Melanocyte of skin (primary cell): ENCODE measurements around the gene CEACAM6. TPM values are rescaled to one million over a fixed set of nuclear protein-coding genes. Genes with fewer than 3 reads are reported as not detected.

Experiments used
- total RNA-seq, 2 donors: library from RNA; depleted of rRNA; stranded (reverse); fragments of >200 nt; gene quantifications; 2 replicates each; pipeline ENCODE4 v1.2.3, GENCODE V29; 2012

CEACAM6 gene
- not detected for total RNA-seq

GRCh38 chr19:41755328-41755913 is at the start of gene CEACAM6:
Gene CEACAM6, plus strand, starts transcription at chr19:41755530. Its CDS starts 109 bp downstream, at chr19:41755639.

GRCh38 chr19:41708481-41708880 is 46.8 kb upstream of the CEACAM6 start, which contains the start of gene CEACAM5:
Gene CEACAM5, plus strand, starts transcription at chr19:41708626. Its CDS starts 106 bp downstream, at chr19:41708732.

GRCh38 chr19:41796362-41796761 is 41.0 kb downstream of the CEACAM6 start, which contains the start of gene CEACAM3:
Gene CEACAM3, plus strand, starts transcription at chr19:41796587. Its CDS starts 91 bp downstream, at chr19:41796678.

Other genes with a start within 250 kb of the CEACAM6 start
- gene CEACAM21, start 179.4 kb upstream of the CEACAM6 start, total RNA-seq: not detected
- not detected for gene CEACAM4, start 128.5 kb upstream of the CEACAM6 start, total RNA-seq
- gene CEACAM7, start 67.3 kb upstream of the CEACAM6 start, total RNA-seq: not detected
- gene CEACAM5, start 46.9 kb upstream of the CEACAM6 start, total RNA-seq: not detected
- gene CEACAM3, start 41.1 kb downstream of the CEACAM6 start, total RNA-seq: not detected
- not detected for gene LYPD4, start 89.2 kb downstream of the CEACAM6 start, total RNA-seq
- gene DMRTC2, start 89.5 kb downstream of the CEACAM6 start, total RNA-seq: not detected
- 100 to 1,000 TPM; 439 to 701 TPM for gene RPS19, start 104.7 kb downstream of the CEACAM6 start, total RNA-seq
- under 1 TPM in 1 of 2 donors, not detected in 1; under 0.01 TPM for gene CD79A, start 121.7 kb downstream of the CEACAM6 start, total RNA-seq
- gene ARHGEF1, start 127.7 kb downstream of the CEACAM6 start, total RNA-seq: 10 to 100 TPM; 28.2 to 48.0 TPM
- not detected for gene ERFL, start 172.9 kb downstream of the CEACAM6 start, total RNA-seq
- 10 to 100 TPM; 70.2 to 74.6 TPM for gene RABAC1, start 203.8 kb downstream of the CEACAM6 start, total RNA-seq
- gene ATP1A3, start 238.7 kb downstream of the CEACAM6 start, total RNA-seq: not detected